Colonic mucosa (tissue), 4 donors: ENCODE results near the gene ROGDI. TPM values are rescaled to one million over a fixed set of nuclear protein-coding genes. Genes with fewer than 3 reads are reported as not detected.

ENCODE experiments used
- DNase-seq: peaks from one replicate; pipeline ENCODE4 v3.0.0-alpha.2; 2020
- H3K27ac ChIP-seq: fragments of 200-600 bp; one replicate; pipeline ENCODE4 v1.8.0; 2021
- H3K27me3 ChIP-seq: fragments of 200-600 bp; one replicate; pipeline ENCODE4 v1.8.0; 2021
- H3K36me3 ChIP-seq: fragments of 200-600 bp; one replicate; pipeline ENCODE4 v1.8.0; 2021
- H3K4me1 ChIP-seq: fragments of 200-600 bp; one replicate; pipeline ENCODE4 v1.8.0; 2021; ENCODE audit warnings: mild to moderate bottlenecking
- H3K4me3 ChIP-seq: fragments of 200-600 bp; one replicate; pipeline ENCODE4 v1.8.0; 2021
- H3K9ac ChIP-seq, 2 donors: one replicate each; pipeline ENCODE4 v1.7.0; 2013; ENCODE audit warnings: control low read depth in 2 of 2, low read depth in 2 of 2, low read length in 2 of 2
- H3K9me3 ChIP-seq: fragments of 200-600 bp; one replicate; pipeline ENCODE4 v1.8.0; 2021
- intact Hi-C: fragments of 100-400 bp; cut with DNase I; formaldehyde crosslinking; loops from one replicate; pipeline ENCODE4 v1.14.1; 2022
- total RNA-seq, 2 donors: library from RNA; stranded (reverse); fragmentation: NEBNext Ultra II Directional in 1 of 2; extraction: Animal tissue kit (Norgen Biotek cat#: 25700) in 1 of 2; gene quantifications; one replicate each; pipeline ENCODE4 v1.2.1, GENCODE V29; 2021
- TF ChIP-seq, protein P1 (sequence below): fragments of 200-600 bp; IDR thresholded peaks from one replicate; pipeline ENCODE4 v1.8.0; 2022; ENCODE audit warnings: antibody characterized with exemption, mild to moderate bottlenecking
- donor health status: healthy.
- donor health status: DM: no; HTN: no; CAD: no.
- donor health status: DM: no; HTN: no; CAD: no.

The ROGDI gene
- total RNA-seq, 2 donors from 2014 or later: 18.1 to 23.9 TPM

DNA sequence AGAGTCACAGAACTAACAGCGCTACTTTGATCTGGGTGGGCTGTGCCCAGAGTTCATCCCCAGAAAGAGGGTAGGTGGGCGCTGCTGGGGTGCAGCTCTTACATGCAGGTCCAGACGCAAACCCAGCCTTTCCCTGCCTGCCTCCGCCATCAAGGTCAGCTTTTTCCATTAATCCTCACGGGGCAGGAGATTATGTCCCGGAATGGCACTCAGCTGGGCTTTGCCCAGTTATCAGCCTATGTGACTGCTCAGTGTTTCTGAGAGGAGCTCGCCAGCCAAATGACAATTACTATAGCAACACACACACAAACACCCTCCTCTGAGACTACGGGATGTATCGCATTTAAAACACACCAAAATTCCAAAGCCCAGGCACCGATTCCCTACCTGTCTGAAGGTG, 24.5 kb upstream of the ROGDI start:
- TF ChIP-seq, protein P1, sequence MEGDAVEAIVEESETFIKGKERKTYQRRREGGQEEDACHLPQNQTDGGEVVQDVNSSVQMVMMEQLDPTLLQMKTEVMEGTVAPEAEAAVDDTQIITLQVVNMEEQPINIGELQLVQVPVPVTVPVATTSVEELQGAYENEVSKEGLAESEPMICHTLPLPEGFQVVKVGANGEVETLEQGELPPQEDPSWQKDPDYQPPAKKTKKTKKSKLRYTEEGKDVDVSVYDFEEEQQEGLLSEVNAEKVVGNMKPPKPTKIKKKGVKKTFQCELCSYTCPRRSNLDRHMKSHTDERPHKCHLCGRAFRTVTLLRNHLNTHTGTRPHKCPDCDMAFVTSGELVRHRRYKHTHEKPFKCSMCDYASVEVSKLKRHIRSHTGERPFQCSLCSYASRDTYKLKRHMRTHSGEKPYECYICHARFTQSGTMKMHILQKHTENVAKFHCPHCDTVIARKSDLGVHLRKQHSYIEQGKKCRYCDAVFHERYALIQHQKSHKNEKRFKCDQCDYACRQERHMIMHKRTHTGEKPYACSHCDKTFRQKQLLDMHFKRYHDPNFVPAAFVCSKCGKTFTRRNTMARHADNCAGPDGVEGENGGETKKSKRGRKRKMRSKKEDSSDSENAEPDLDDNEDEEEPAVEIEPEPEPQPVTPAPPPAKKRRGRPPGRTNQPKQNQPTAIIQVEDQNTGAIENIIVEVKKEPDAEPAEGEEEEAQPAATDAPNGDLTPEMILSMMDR: no peak
- H3K27ac ChIP-seq: no peak overlapping the region
- no peak overlapping the region for H3K9ac ChIP-seq
- no peak overlapping the region for H3K4me3 ChIP-seq
- H3K9me3 ChIP-seq: no peaks in the 10 kb centered on the region
- no peak for DNase-seq
- intact Hi-C loops: no loop called here
- H3K4me1 ChIP-seq: no peaks in the 10 kb centered on the region
- no peaks in the 10 kb centered on the region for H3K27me3 ChIP-seq
- peaks cover 28% of the 10 kb centered on the region for H3K36me3 ChIP-seq

DNA sequence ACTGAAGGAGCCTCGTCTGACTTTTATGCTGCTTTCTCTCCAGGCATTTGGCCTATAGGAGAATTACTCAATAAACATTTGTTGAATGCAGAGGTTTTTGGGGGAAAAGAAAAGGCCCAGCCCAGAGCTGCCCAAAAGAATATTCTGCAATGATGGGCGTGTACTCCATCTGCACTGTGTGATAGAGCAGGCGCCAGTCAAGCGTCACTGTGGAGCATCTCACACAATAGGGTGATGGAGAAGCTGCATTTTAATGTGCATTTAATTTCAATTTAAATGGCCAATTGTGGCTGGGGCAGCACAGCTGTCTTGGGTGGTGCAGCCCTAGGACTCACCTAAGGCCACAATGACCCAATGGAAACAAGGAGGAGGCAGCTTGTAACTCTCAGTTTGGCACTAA, 24.1 kb upstream of the ROGDI start:
- H3K36me3 ChIP-seq: peaks cover 28% of the 10 kb centered on the region
- no peaks in the 10 kb centered on the region for H3K27me3 ChIP-seq
- no peak overlapping the region for H3K27ac ChIP-seq
- TF ChIP-seq, protein P1: no peak
- no peaks in the 10 kb centered on the region for H3K4me1 ChIP-seq
- no peak overlapping the region for H3K4me3 ChIP-seq
- no peak overlapping the region for H3K9ac ChIP-seq
- H3K9me3 ChIP-seq: no peaks in the 10 kb centered on the region
- DNase-seq: no peak
- intact Hi-C loops: no loop called here

DNA sequence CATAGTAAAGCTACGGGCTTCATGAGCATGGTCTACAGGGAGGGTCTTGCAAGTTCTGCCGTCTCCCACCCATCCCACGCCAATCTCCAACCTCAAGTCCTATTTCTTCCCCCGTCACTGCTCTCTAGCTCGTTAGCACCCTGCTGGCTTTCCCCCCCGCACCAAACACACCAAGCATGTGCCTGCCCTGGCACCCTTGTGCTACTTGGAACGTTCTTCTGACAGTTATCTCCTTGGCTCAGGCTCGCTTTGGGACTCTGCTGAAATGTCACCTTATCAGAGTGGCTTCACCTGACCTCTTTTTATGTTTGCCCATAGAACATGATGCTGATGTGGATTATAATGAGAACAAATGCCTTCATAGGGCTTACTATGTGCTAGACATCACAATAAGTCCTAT, 22.8 kb upstream of the ROGDI start:
- TF ChIP-seq, protein P1: no peak
- no peak overlapping the region for H3K27ac ChIP-seq
- no peak overlapping the region for H3K4me3 ChIP-seq
- no peaks in the 10 kb centered on the region for H3K27me3 ChIP-seq
- H3K36me3 ChIP-seq: peaks cover 28% of the 10 kb centered on the region
- intact Hi-C loops: no loop called here
- no peaks in the 10 kb centered on the region for H3K9me3 ChIP-seq
- no peak for DNase-seq
- no peaks in the 10 kb centered on the region for H3K4me1 ChIP-seq
- H3K9ac ChIP-seq: no peak overlapping the region

DNA sequence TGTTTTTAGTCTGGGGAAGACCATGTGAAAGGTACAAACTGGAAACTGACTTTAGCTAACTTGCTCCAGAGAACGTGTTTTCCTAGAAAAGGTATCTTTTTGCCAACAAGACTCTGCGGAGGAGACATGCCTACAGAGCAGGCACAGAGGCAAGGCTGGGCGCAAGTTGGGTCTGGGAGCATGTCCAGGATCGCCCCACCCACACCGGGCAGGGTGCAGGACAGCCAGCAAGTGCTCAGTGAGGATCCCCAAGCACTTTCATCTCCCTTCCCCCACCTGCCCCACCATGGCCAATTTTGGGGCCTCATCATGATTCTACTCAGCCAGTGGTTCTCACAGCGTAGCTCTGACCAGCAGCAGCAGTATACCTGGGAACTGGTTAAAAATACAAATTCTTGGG, 18.2 kb upstream of the ROGDI start:
- Histone ChIP-seq H3K27ac (no peak overlapping the region), H3K27me3 (no peaks in the 10 kb centered on the region), H3K36me3 (peaks cover 21% of the 10 kb centered on the region), H3K9ac (no peak overlapping the region), H3K9me3 (no peaks in the 10 kb centered on the region), H3K4me3 (no peak overlapping the region), H3K4me1 (no peaks in the 10 kb centered on the region)
- TF ChIP-seq, protein P1: no peak
- no peak for DNase-seq
- intact Hi-C loops: no loop called here

DNA sequence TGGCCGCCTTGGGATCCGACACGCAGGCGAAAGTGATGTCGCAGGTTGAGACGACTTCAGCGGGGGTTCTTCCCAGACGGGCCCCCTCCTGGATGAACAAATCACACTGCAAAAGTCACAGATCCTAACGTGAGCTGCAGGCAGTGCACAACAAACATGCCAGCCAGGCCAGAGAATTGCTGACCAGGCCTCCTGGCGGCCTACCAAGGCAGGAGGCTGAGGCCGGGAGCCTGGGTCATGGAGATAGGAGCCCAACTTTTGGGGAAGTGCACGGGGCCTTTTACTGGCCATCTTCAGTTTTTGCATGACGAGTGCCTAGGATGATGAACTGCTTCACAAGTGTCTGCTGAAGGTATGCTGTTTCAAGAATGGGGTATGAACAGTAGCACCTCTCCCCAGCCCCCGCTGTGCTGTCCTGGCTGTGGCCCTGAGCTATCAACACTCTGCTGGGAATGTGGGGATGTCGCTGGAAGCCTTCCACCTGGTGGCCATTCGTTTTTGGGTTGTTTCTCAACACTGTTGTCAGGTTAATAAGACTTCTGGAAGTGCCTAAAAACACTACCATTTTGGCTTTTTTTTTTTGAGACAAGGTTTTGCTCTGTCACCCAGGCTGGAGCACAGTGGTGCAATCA, 12.2 kb upstream of the ROGDI start:
- no peak for DNase-seq
- H3K27ac ChIP-seq: no peak overlapping the region
- TF ChIP-seq, protein P1: no peak

More for the DNA sequence above, 12.2 kb upstream of the ROGDI start:
- Histone ChIP-seq H3K9ac (no peak overlapping the region), H3K9me3 (no peaks in the 10 kb centered on the region), H3K4me3 (no peak overlapping the region), H3K36me3 (peaks cover 3% of the 10 kb centered on the region), H3K27me3 (no peaks in the 10 kb centered on the region), H3K4me1 (no peaks in the 10 kb centered on the region)
- intact Hi-C loops: no loop called here
